ENCODE measurements around the gene WTIP. TPM values are rescaled to one million over a fixed set of nuclear protein-coding genes. Genes with fewer than 3 reads are reported as not detected.
"Not testable (repeated sequence)": the region's sequence is repeated elsewhere in the genome, so short reads cannot be mapped to it uniquely, and the experiment has no call there.

The WTIP gene
- polyA plus RNA-seq, 4 donors: 2.4 to 5.8 (median 3.8) TPM; not detected in 1

DNA sequence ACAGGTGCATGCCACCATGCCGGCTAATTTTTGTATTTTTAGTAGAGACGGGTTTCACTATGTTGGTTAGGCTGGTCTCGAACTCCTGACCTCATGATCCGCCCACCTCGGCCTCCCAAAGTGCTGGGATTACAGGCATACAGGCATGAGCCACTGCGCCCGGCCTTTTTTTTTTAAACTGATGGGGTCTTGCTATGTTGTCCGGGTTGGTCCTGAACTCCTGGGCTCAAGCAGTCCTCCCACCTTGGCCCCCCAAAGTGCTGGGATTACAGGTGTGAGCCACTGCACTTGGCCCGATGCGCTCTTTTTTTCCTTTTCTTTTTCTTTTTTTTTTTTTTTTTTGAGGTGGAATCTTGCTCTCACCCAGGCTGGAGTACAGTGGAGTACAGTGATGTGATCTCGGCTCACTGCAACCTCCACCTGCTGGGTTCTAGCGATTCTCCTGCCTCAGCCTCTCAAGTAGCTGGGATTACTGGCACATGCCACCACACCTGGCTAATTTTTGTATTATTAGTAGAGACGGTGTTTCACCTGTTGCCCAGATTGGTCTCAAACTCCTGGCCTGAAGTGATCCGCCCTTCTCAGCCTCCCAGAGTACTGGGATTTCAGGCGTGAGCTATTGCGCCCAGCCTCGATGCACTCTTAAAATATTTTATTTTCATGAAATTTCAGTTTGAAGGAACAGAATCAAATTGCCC is 25.6 kb upstream of the WTIP start:
- H3K27me3 ChIP-seq (ENCODE audit: control insufficient read depth in 3 of 3, insufficient read depth in 3 of 3, low read length in 3 of 3); H3K4me1 ChIP-seq (ENCODE audit: control insufficient read depth in 3 of 3, insufficient read depth in 2 of 3, low read depth in 1 of 3, low read length in 2 of 3); FAIRE-seq; DNase-seq; H3K9me3 ChIP-seq (ENCODE audit: control insufficient read depth in 2 of 2, insufficient read depth in 1 of 2, low read depth in 1 of 2, low read length in 1 of 2); H3K27ac ChIP-seq (ENCODE audit: low read depth in 1 of 3, low read length in 2 of 3); H3K4me3 ChIP-seq (ENCODE audit: low read depth in 1 of 3, low read length in 3 of 3): not testable (repeated sequence)
- 91 to 93% (median 92%) methylated on average over 17 of the region's 17 CpGs for WGBS, 3 donors
- H3K36me3 ChIP-seq (ENCODE audit: control insufficient read depth in 3 of 3, insufficient read depth in 2 of 3, low read depth in 1 of 3, low read length in 3 of 3): peaks cover 13 to 34% (median 16%) of the 10 kb centered on the region in 3 donors

DNA sequence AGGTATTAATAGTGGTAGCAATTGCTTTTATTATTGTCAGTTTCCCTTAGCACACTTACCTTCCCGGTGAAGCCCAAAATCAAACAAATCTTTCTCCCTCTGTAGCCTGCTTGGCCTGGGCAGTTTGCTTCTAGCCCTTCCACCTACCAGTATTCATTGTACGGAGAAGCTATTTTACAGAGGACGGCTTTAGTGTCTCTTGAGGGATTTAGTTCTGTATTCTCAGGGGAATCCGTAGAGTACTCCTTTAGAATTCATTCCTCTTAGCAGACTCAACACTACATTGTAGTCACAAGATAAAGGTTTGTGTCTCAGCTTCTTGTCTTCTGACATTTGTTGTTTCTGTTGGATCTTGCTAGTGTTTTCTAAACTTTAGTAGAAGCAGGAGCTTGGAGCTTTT is 24.1 kb upstream of the WTIP start:
- Histone ChIP-seq H3K9me3 (ENCODE audit: control insufficient read depth in 2 of 2, insufficient read depth in 1 of 2, low read depth in 1 of 2, low read length in 1 of 2) (no peaks in the 10 kb centered on the region), H3K4me1 (ENCODE audit: control insufficient read depth in 3 of 3, insufficient read depth in 2 of 3, low read depth in 1 of 3, low read length in 2 of 3) (no peaks in the 10 kb centered on the region), H3K4me3 (ENCODE audit: low read depth in 1 of 3, low read length in 3 of 3) (no peak overlapping the region), H3K27ac (ENCODE audit: low read depth in 1 of 3, low read length in 2 of 3) (no peak overlapping the region), H3K36me3 (ENCODE audit: control insufficient read depth in 3 of 3, insufficient read depth in 2 of 3, low read depth in 1 of 3, low read length in 3 of 3) (peaks cover 13 to 38% (median 21%) of the 10 kb centered on the region in 3 donors), H3K27me3 (ENCODE audit: control insufficient read depth in 3 of 3, insufficient read depth in 3 of 3, low read length in 3 of 3) (no peaks in the 10 kb centered on the region)
- DNase-seq (no peak), FAIRE-seq (no peak)
- 69 to 72% (median 71%) methylated on average over 4 of the region's 4 CpGs for WGBS, 3 donors

DNA sequence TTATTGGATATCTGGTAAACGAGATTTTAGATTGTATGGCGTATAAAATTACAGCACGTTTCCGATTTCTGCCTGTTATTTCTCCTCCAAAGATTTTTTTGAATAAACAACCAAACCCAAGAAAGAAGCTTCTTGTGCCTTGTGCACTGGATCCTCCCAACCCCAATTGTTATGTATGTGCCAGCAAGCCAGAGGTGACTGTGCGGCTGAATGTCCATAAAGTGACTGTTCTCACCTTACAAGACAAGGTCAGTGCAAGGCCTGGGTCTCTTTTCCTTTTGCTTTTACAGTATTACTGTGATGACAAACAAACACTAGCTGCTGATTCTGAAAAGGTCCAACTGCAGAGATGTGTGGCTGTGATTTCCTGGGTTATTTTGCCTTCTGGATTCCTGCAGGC is 22.9 kb upstream of the WTIP start:
- Histone ChIP-seq H3K4me3 (ENCODE audit: low read depth in 1 of 3, low read length in 3 of 3) (no peak overlapping the region), H3K27me3 (ENCODE audit: control insufficient read depth in 3 of 3, insufficient read depth in 3 of 3, low read length in 3 of 3) (no peaks in the 10 kb centered on the region), H3K4me1 (ENCODE audit: control insufficient read depth in 3 of 3, insufficient read depth in 2 of 3, low read depth in 1 of 3, low read length in 2 of 3) (no peaks in the 10 kb centered on the region), H3K27ac (ENCODE audit: low read depth in 1 of 3, low read length in 2 of 3) (no peak overlapping the region), H3K9me3 (ENCODE audit: control insufficient read depth in 2 of 2, insufficient read depth in 1 of 2, low read depth in 1 of 2, low read length in 1 of 2) (no peaks in the 10 kb centered on the region), H3K36me3 (ENCODE audit: control insufficient read depth in 3 of 3, insufficient read depth in 2 of 3, low read depth in 1 of 3, low read length in 3 of 3) (peaks cover 13 to 43% (median 23%) of the 10 kb centered on the region in 3 donors)
- FAIRE-seq (no peak), DNase-seq (no peak)
- 90 to 94% (median 92%) methylated on average over 5 of the region's 5 CpGs for WGBS, 3 donors

DNA sequence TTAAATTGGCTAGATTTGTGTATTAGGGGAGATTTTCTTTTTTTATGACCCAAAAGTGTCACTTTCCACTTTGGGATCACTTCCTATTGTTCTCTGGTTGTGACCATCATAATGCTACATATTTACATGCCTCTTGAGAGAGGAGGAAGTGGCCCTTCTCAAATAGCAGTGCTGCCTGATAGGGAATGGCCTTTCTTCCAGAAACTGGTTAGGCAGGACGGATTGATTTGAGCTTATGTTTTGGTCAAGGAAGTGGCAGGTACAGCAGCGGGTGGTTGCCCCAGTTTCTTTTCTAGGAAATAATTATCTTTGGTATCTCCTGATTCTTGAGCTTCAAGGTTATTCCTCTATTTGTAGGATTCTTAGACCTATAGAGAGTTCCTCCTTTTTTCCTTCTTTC is 21.9 kb upstream of the WTIP start:
- H3K27me3 ChIP-seq (ENCODE audit: control insufficient read depth in 3 of 3, insufficient read depth in 3 of 3, low read length in 3 of 3): no peaks in the 10 kb centered on the region
- WGBS, 3 donors: 57 to 72% (median 64%) methylated on average over 2 of the region's 2 CpGs
- H3K4me3 ChIP-seq (ENCODE audit: low read depth in 1 of 3, low read length in 3 of 3): no peak overlapping the region
- no peaks in the 10 kb centered on the region for H3K4me1 ChIP-seq (ENCODE audit: control insufficient read depth in 3 of 3, insufficient read depth in 2 of 3, low read depth in 1 of 3, low read length in 2 of 3)
- DNase-seq (no peak), FAIRE-seq (no peak)
- no peaks in the 10 kb centered on the region for H3K9me3 ChIP-seq (ENCODE audit: control insufficient read depth in 2 of 2, insufficient read depth in 1 of 2, low read depth in 1 of 2, low read length in 1 of 2)
- H3K27ac ChIP-seq (ENCODE audit: low read depth in 1 of 3, low read length in 2 of 3): no peak overlapping the region
- peaks cover 13 to 44% (median 20%) of the 10 kb centered on the region in 3 donors for H3K36me3 ChIP-seq (ENCODE audit: control insufficient read depth in 3 of 3, insufficient read depth in 2 of 3, low read depth in 1 of 3, low read length in 3 of 3)

DNA sequence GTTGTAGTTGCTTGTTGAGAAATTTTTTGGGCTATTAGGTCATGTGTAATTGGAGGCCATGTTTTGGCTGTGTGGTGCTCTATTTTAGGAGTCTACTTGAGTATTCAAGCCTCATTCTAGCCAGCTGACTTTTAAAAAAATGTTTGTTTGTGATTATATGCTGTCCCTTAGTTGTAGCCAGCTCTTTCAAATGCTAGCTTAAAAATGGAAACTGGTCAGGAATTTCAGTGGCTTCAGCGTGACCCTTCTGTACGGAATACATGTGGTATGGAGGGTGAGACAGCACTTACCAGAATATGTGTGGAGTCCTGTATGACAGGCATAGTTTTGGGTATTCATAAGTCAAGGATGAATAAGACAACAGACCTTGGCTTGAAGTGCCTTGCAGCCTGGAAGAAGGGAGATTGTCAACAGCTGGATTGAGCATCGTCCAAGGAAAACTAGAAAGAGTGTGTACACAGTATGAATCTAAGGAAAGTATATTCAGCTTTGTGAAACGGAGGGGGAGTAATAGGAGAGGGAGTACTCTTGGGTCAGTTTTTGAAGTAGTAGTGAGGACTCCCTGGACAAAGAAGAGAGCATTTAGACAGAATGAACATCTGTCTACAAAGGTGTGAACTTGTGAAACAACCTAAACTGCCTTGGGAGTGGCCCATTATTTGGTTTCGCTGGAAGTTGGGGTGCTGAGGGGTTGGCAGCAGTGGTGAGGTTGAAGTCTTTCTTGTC is 20.0 kb upstream of the WTIP start:
- Histone ChIP-seq H3K4me3 (ENCODE audit: low read depth in 1 of 3, low read length in 3 of 3) (no peak overlapping the region), H3K4me1 (ENCODE audit: control insufficient read depth in 3 of 3, insufficient read depth in 2 of 3, low read depth in 1 of 3, low read length in 2 of 3) (no peaks in the 10 kb centered on the region), H3K27me3 (ENCODE audit: control insufficient read depth in 3 of 3, insufficient read depth in 3 of 3, low read length in 3 of 3) (no peaks in the 10 kb centered on the region), H3K9me3 (ENCODE audit: control insufficient read depth in 2 of 2, insufficient read depth in 1 of 2, low read depth in 1 of 2, low read length in 1 of 2) (no peaks in the 10 kb centered on the region), H3K27ac (ENCODE audit: low read depth in 1 of 3, low read length in 2 of 3) (peak overlapping the region in 1 of 3 donors; percentile 34), H3K36me3 (ENCODE audit: control insufficient read depth in 3 of 3, insufficient read depth in 2 of 3, low read depth in 1 of 3, low read length in 3 of 3) (peaks cover 17 to 43% (median 25%) of the 10 kb centered on the region in 3 donors)
- 81 to 96% (median 93%) methylated on average over 5 of the region's 5 CpGs for WGBS, 3 donors
- DNase-seq: no peak
- FAIRE-seq: no peak

DNA sequence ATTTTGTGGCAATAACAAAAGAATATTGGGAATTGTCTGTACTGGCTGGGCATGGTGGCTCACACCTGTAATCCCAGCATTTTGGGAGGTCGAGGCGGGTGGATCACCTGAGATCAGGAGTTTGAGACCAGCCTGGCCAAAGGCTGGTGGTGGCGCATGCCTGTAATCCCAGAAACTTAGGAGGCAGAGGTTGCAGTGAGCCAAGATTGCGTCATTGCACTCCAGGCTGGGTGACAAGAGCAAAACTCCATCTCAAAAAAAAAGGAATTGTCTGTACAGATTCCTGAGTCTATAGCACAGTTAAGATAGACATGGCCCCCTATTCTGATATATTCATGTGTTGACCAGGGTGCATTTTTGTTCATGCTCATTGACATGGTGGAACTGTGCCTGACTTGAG is 16.8 kb upstream of the WTIP start:
- not testable (repeated sequence) for FAIRE-seq; H3K27ac ChIP-seq (ENCODE audit: low read depth in 1 of 3, low read length in 2 of 3); H3K27me3 ChIP-seq (ENCODE audit: control insufficient read depth in 3 of 3, insufficient read depth in 3 of 3, low read length in 3 of 3); H3K4me3 ChIP-seq (ENCODE audit: low read depth in 1 of 3, low read length in 3 of 3); H3K4me1 ChIP-seq (ENCODE audit: control insufficient read depth in 3 of 3, insufficient read depth in 2 of 3, low read depth in 1 of 3, low read length in 2 of 3); H3K9me3 ChIP-seq (ENCODE audit: control insufficient read depth in 2 of 2, insufficient read depth in 1 of 2, low read depth in 1 of 2, low read length in 1 of 2); DNase-seq
- peaks cover 11 to 42% (median 34%) of the 10 kb centered on the region in 3 donors for H3K36me3 ChIP-seq (ENCODE audit: control insufficient read depth in 3 of 3, insufficient read depth in 2 of 3, low read depth in 1 of 3, low read length in 3 of 3)
- 97 to 99% (median 98%) methylated on average over 4 of the region's 4 CpGs for WGBS, 3 donors

DNA sequence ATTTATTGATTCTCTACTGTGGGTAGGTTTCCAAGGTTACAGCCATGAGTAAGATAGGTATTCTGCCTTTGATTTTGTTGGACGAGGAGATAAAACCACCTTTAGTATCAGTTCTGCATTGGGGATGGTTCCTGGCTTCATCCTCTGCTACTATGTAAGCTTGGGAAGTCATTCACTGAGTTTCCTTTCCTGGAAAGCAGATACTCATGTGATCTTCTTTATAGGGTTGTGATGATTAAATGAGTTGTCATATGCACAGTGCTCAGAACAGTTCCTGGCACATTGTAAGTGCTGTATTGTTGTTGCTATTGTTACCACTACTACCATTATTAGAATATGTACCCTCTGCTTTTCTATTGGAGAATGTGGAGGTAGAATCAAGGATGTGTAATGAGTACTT is 13.1 kb upstream of the WTIP start:
- WGBS, 3 donors: 68 to 92% (median 79%) methylated on average over 1 of the region's 1 CpG
- Histone ChIP-seq H3K27ac (ENCODE audit: low read depth in 1 of 3, low read length in 2 of 3) (no peak overlapping the region), H3K9me3 (ENCODE audit: control insufficient read depth in 2 of 2, insufficient read depth in 1 of 2, low read depth in 1 of 2, low read length in 1 of 2) (no peaks in the 10 kb centered on the region), H3K36me3 (ENCODE audit: control insufficient read depth in 3 of 3, insufficient read depth in 2 of 3, low read depth in 1 of 3, low read length in 3 of 3) (peaks cover 9 to 52% (median 37%) of the 10 kb centered on the region in 3 donors), H3K4me3 (ENCODE audit: low read depth in 1 of 3, low read length in 3 of 3) (no peak overlapping the region), H3K27me3 (ENCODE audit: control insufficient read depth in 3 of 3, insufficient read depth in 3 of 3, low read length in 3 of 3) (no peaks in the 10 kb centered on the region), H3K4me1 (ENCODE audit: control insufficient read depth in 3 of 3, insufficient read depth in 2 of 3, low read depth in 1 of 3, low read length in 2 of 3) (no peaks in the 10 kb centered on the region)
- FAIRE-seq: no peak
- DNase-seq: no peak

DNA sequence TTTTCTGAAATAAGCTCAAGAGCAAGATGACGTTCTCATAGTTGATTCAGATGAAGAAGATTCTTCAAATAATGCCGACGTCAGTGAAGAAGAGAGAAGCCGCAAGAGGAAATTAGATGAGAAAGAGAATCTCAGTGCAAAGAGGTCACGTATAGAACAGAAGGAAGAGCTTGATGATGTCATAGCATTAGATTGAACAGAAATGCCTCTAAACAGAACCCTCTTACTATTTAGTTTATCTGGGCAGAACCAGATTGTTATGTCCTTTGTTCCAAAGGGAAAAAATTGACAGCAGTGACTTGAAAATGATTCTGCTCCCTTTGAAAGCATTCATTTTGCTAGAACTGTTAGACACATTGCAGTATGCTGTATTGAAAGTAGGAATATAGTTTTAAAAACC is 12.5 kb upstream of the WTIP start:
- H3K27ac ChIP-seq (ENCODE audit: low read depth in 1 of 3, low read length in 2 of 3); H3K4me3 ChIP-seq (ENCODE audit: low read depth in 1 of 3, low read length in 3 of 3); FAIRE-seq; H3K27me3 ChIP-seq (ENCODE audit: control insufficient read depth in 3 of 3, insufficient read depth in 3 of 3, low read length in 3 of 3); H3K9me3 ChIP-seq (ENCODE audit: control insufficient read depth in 2 of 2, insufficient read depth in 1 of 2, low read depth in 1 of 2, low read length in 1 of 2); H3K4me1 ChIP-seq (ENCODE audit: control insufficient read depth in 3 of 3, insufficient read depth in 2 of 3, low read depth in 1 of 3, low read length in 2 of 3); DNase-seq: not testable (repeated sequence)
- peaks cover 9 to 52% (median 36%) of the 10 kb centered on the region in 3 donors for H3K36me3 ChIP-seq (ENCODE audit: control insufficient read depth in 3 of 3, insufficient read depth in 2 of 3, low read depth in 1 of 3, low read length in 3 of 3)
- 92 to 96% (median 94%) methylated on average over 5 of the region's 5 CpGs for WGBS, 3 donors
